HEK293 (cell line): Measurements from ENCODE around the gene MYT1.

ENCODE experiments used
- HOXC10 ChIP-seq: sonication (generic); formaldehyde crosslinking; IDR thresholded peaks from 2 replicates; pipeline ENCODE4 v1.8.1; 2023; ENCODE audit warnings: mild to moderate bottlenecking, missing genetic modification reagents
- KLF10 ChIP-seq: fragments of 450-650 bp; IDR thresholded peaks from 2 replicates; pipeline ENCODE4 v1.5.1; 2018; ENCODE audit warnings: missing biosample characterization, mild to moderate bottlenecking, missing genetic modification characterization
- SCRT1 ChIP-seq: fragments of 450-650 bp; formaldehyde crosslinking; IDR thresholded peaks from 2 replicates; pipeline ENCODE4 v1.5.1; 2016; ENCODE audit warnings: missing biosample characterization, missing genetic modification characterization, borderline replicate concordance
- TCF7L2 ChIP-seq: IDR thresholded peaks from 2 replicates; pipeline ENCODE4 v1.6.1; 2011; ENCODE audit warnings: low read depth, mild to moderate bottlenecking, inconsistent platforms, low read length, moderate library complexity, borderline replicate concordance
- WT1 ChIP-seq: fragments of 450-650 bp; formaldehyde crosslinking; IDR thresholded peaks from 2 replicates; pipeline ENCODE4 v1.5.1; 2016; ENCODE audit warnings: missing biosample characterization, missing genetic modification characterization
- ZNF18 ChIP-seq: fragments of 450-650 bp; formaldehyde crosslinking; IDR thresholded peaks from 2 replicates; pipeline ENCODE4 v1.5.1; 2016; ENCODE audit warnings: missing biosample characterization, missing genetic modification characterization
- ZNF768 ChIP-seq: fragments of 450-650 bp; formaldehyde crosslinking; IDR thresholded peaks from 2 replicates; pipeline ENCODE4 v1.5.1; 2018; ENCODE audit warnings: missing biosample characterization, mild to moderate bottlenecking, missing genetic modification characterization
- ZSCAN5A ChIP-seq: fragments of 450-650 bp; formaldehyde crosslinking; IDR thresholded peaks from 2 replicates; pipeline ENCODE4 v1.5.1; 2016; ENCODE audit warnings: missing biosample characterization, missing genetic modification characterization
- TF ChIP-seq, protein P1 (sequence below): fragments of 450-650 bp; formaldehyde crosslinking; conservative IDR thresholded peaks from 2 replicates; pipeline ENCODE4 v1.5.1; 2016; ENCODE audit warnings: low read depth, missing biosample characterization, missing genetic modification characterization
- TF ChIP-seq, protein P2 (sequence below): fragments of 450-650 bp; formaldehyde crosslinking; IDR thresholded peaks from 2 replicates; pipeline ENCODE4 v1.5.1; 2016; ENCODE audit warnings: missing biosample characterization, missing genetic modification characterization

DNA sequence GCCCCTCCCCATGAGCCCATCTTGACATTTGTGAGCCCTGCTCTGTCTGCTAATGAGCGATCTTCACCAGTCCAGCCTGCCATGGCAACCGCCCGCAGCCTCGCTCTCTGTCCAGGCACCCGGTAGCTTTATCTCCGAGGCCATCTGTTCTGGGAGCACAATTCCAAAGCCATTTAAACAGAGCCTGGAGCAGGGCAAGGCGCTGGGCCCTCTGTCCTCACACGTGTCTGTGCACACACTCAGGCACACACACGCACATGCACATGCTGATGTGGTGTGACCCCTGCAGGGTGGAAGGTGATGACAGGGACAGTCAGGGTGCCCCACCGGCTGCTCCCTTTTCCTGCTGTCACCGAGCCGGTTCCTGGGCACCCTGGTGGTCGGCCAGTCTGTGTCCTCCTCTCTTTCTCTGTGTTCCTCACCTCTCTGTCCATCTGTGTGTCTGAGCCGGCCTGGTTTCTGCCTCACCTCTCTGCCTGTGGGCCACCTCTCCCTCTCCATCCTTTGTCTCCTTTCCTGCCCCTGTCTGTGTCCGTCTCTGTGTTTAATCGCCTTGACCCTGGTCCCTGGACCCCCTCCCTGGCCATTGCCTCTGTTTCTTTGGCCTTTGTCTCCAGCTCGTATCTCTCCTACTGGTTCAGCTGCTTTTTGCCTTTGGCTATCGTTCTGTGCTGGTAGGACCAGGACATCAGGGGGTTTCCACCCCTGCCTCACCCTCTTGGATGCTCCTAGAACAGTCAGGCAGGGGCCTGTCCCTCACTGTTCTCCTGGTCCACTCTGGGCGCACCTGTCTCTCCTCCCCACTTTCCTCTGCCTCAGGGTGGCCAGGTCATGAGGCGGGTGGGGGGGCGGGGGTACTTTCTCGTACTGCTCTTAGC lies 8.8 kb upstream of the MYT1 start:
- TF ChIP-seq, protein P1, sequence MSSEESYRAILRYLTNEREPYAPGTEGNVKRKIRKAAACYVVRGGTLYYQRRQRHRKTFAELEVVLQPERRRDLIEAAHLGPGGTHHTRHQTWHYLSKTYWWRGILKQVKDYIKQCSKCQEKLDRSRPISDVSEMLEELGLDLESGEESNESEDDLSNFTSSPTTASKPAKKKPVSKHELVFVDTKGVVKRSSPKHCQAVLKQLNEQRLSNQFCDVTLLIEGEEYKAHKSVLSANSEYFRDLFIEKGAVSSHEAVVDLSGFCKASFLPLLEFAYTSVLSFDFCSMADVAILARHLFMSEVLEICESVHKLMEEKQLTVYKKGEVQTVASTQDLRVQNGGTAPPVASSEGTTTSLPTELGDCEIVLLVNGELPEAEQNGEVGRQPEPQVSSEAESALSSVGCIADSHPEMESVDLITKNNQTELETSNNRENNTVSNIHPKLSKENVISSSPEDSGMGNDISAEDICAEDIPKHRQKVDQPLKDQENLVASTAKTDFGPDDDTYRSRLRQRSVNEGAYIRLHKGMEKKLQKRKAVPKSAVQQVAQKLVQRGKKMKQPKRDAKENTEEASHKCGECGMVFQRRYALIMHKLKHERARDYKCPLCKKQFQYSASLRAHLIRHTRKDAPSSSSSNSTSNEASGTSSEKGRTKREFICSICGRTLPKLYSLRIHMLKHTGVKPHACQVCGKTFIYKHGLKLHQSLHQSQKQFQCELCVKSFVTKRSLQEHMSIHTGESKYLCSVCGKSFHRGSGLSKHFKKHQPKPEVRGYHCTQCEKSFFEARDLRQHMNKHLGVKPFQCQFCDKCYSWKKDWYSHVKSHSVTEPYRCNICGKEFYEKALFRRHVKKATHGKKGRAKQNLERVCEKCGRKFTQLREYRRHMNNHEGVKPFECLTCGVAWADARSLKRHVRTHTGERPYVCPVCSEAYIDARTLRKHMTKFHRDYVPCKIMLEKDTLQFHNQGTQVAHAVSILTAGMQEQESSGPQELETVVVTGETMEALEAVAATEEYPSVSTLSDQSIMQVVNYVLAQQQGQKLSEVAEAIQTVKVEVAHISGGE, result no peak
- TF ChIP-seq ZSCAN5A (tag by site-specific recombination) (no peak), TCF7L2 (no peak), SCRT1 (tag by site-specific recombination) (no peak), KLF10 (tag by site-specific recombination) (no peak), HOXC10 (no peak), ZNF18 (tag by site-specific recombination) (no peak), WT1 (tag by site-specific recombination) (no peak), ZNF768 (tag by site-specific recombination) (no peak)
- TF ChIP-seq, protein P2, sequence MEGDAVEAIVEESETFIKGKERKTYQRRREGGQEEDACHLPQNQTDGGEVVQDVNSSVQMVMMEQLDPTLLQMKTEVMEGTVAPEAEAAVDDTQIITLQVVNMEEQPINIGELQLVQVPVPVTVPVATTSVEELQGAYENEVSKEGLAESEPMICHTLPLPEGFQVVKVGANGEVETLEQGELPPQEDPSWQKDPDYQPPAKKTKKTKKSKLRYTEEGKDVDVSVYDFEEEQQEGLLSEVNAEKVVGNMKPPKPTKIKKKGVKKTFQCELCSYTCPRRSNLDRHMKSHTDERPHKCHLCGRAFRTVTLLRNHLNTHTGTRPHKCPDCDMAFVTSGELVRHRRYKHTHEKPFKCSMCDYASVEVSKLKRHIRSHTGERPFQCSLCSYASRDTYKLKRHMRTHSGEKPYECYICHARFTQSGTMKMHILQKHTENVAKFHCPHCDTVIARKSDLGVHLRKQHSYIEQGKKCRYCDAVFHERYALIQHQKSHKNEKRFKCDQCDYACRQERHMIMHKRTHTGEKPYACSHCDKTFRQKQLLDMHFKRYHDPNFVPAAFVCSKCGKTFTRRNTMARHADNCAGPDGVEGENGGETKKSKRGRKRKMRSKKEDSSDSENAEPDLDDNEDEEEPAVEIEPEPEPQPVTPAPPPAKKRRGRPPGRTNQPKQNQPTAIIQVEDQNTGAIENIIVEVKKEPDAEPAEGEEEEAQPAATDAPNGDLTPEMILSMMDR, result no peak
